Sigmoid colon (tissue), 7 donors: ENCODE measurements around the gene SNHG17. TPM values are rescaled to one million over a fixed set of nuclear protein-coding genes. Genes with fewer than 3 reads are reported as not detected.

Experiments used
- DNase-seq: peaks from one replicate; pipeline ENCODE4 v3.0.0-alpha.2; 2019
- H3K27ac ChIP-seq, 4 donors: fragments of 200-600 bp; sonication (generic); one replicate each; pipeline ENCODE4 v1.5.1; 2016 to 2019; ENCODE audit warnings: mild to moderate bottlenecking in 1 of 4
- H3K27me3 ChIP-seq, 3 donors: fragments of 200-600 bp; sonication (generic); one replicate each; pipeline ENCODE4 v1.5.1; 2019; ENCODE audit warnings: mild to moderate bottlenecking in 1 of 3
- H3K36me3 ChIP-seq, 4 donors: fragments of 200-600 bp; sonication (generic); one replicate each; pipeline ENCODE4 v1.5.1; 2016 to 2019
- H3K4me1 ChIP-seq, 4 donors: fragments of 200-600 bp; sonication (generic); one replicate each; pipeline ENCODE4 v1.5.1; 2017 to 2019
- H3K4me3 ChIP-seq, 4 donors: fragments of 200-600 bp; sonication (generic); one replicate each; pipeline ENCODE4 v1.5.1; 2017 to 2019; ENCODE audit warnings: mild to moderate bottlenecking in 2 of 4, moderate library complexity in 1 of 4
- H3K9me3 ChIP-seq, 4 donors: fragments of 200-600 bp in 3 of 4; sonication (generic) in 3 of 4; one replicate each; pipeline versions ENCODE4 v1.5.1 to v1.6.1; 2013 to 2019
- EP300 ChIP-seq, 4 donors: sonication (generic); formaldehyde crosslinking; IDR thresholded peaks; one replicate each; pipeline ENCODE4 v1.6.1; 2017; ENCODE audit warnings: antibody characterized with exemption in 4 of 4
- POLR2A ChIP-seq, 2 donors: fragments of 450-650 bp; IDR thresholded peaks; one replicate each; pipeline ENCODE4 v1.6.1; 2016; ENCODE audit warnings: antibody characterized with exemption in 2 of 2, mild to moderate bottlenecking in 2 of 2, moderate library complexity in 2 of 2
- POLR2AphosphoS5 ChIP-seq, 4 donors: sonication (generic); formaldehyde crosslinking; IDR thresholded peaks; one replicate each; pipeline ENCODE4 v1.6.1; 2017; ENCODE audit warnings: antibody characterized with exemption in 4 of 4
- WGBS, 2 donors: extraction: QIAGEN DNeasy Blood & Tissue Kit; methylation state at CpG; one replicate each; pipeline ENCODE4 v1.1.7; 2013; 5-methylcytosine and 5-hydroxymethylcytosine counted together
- intact Hi-C: fragments of 100-400 bp; cut with DNase I; formaldehyde crosslinking; loops from one replicate; pipeline ENCODE4 v1.15.1; 2023
- polyA plus RNA-seq, 3 donors: library from polyadenylated mRNA; stranded (reverse); fragments of 200-250 nt; gene quantifications; one replicate each; pipeline ENCODE4 v1.2.3, GENCODE V29; 2013
- total RNA-seq, 4 donors: library from RNA; depleted of rRNA; stranded (reverse); fragments of >200 nt; gene quantifications; one replicate each; pipeline ENCODE4 v1.1.0, GENCODE V29; 2016
- TF ChIP-seq, protein P1 (sequence below), 4 experiments: fragments of 450-650 bp in 3 of 4; fragments of 200-600 bp in 1 of 4; IDR thresholded peaks; one replicate each; pipeline ENCODE4 v1.5.1; 2016 to 2019; ENCODE audit warnings: antibody characterized with exemption in 4 of 4, mild to moderate bottlenecking in 3 of 4, moderate library complexity in 2 of 4
- donor health status: healthy with polysubstance abuse.
- donor health status: Bipolar disorder and iron deficiency.
- donor health status: healthy.

Gene SNHG17
- total and polyA plus RNA-seq, 7 donors: 9.0 to 35.6 (median 18.1) TPM

DNA sequence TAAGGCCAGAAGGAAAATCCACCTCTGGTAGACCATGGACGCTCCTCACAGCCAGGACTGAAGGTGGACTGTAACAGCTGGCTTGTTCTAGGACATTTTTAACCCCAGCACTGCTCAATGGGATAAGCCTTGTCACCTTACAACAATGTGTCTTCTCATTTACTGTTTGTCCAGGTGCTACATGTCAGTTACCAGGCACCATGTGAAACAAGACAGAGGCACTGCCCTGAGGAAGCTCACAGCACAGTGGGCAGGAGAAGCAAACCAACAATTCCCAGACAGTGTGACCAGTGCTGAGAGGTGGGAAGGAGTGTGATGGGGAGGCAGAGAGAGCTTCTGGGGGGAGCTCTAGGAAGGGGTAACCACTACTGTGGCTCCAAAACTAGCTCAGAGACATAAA is 10.7 kb downstream of the SNHG17 start:
- Histone ChIP-seq H3K36me3 (peaks cover 21 to 98% (median 84%) of the 10 kb centered on the region in 4 donors), H3K27me3 (no peaks in the 10 kb centered on the region), H3K9me3 (no peaks in the 10 kb centered on the region), H3K4me3 (no peak overlapping the region), H3K4me1 (no peaks in the 10 kb centered on the region), H3K27ac (no peak overlapping the region)
- 91 to 96% methylated on average over 1 of the region's 1 CpG for WGBS, 2 donors
- no peak for DNase-seq
- intact Hi-C loops: no loop called here
- TF ChIP-seq POLR2A (IDR thresholded peaks at IDR 0.05) (no peak), EP300 (IDR thresholded peaks at IDR 0.05) (no peak), POLR2AphosphoS5 (IDR thresholded peaks at IDR 0.05) (no peak)
- TF ChIP-seq, protein P1, sequence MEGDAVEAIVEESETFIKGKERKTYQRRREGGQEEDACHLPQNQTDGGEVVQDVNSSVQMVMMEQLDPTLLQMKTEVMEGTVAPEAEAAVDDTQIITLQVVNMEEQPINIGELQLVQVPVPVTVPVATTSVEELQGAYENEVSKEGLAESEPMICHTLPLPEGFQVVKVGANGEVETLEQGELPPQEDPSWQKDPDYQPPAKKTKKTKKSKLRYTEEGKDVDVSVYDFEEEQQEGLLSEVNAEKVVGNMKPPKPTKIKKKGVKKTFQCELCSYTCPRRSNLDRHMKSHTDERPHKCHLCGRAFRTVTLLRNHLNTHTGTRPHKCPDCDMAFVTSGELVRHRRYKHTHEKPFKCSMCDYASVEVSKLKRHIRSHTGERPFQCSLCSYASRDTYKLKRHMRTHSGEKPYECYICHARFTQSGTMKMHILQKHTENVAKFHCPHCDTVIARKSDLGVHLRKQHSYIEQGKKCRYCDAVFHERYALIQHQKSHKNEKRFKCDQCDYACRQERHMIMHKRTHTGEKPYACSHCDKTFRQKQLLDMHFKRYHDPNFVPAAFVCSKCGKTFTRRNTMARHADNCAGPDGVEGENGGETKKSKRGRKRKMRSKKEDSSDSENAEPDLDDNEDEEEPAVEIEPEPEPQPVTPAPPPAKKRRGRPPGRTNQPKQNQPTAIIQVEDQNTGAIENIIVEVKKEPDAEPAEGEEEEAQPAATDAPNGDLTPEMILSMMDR (IDR thresholded peaks at IDR 0.05): no peak

DNA sequence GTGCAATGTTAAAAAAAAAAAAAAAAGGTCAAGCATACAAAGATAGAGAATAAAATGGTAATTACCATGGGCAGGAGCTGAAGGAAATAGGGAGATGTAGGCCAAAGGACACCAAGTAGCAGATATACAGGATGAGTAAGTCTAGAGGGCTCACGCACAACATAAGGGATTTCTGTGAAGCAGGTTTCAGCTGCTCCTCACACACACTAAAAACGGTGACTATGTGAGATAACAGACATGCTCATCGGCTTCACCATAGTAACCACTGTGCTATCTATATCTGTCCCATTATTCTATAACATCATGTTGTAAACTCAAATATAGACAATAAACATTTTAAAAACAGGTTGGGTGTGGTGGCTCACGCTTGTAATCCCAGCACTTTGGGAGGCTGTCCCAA is 11.6 kb downstream of the SNHG17 start:
- no peak overlapping the region for H3K4me3 ChIP-seq
- H3K27me3 ChIP-seq: no peaks in the 10 kb centered on the region
- DNase-seq: no peak
- intact Hi-C loops: no loop called here
- no peaks in the 10 kb centered on the region for H3K4me1 ChIP-seq
- TF ChIP-seq POLR2AphosphoS5 (IDR thresholded peaks at IDR 0.05) (no peak), EP300 (IDR thresholded peaks at IDR 0.05) (no peak)
- WGBS, 2 donors: 55 to 77% methylated on average over 4 of the region's 4 CpGs
- H3K27ac ChIP-seq: no peak overlapping the region
- H3K9me3 ChIP-seq: no peaks in the 10 kb centered on the region
- H3K36me3 ChIP-seq: peaks cover 21 to 98% (median 79%) of the 10 kb centered on the region in 4 donors

DNA sequence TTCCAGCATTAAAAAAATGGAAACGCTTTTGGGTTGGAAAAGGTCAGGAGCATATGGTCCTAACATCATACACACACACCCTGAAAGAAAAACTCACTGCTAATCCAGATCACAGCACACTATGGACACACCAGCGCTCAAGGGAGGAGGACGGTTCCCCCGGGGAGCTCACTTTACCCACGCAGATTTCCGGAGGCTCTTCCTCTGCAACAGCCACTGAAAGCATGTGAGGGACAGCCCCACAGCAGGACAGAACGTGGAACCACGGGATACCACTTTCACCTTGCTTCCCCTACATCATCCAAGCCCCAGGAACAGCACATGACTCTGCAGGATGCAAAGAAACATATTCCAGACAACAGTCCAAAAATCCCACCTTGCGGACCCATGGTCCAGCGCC is 13.2 kb downstream of the SNHG17 start:
- Histone ChIP-seq H3K27me3 (no peaks in the 10 kb centered on the region), H3K36me3 (peaks cover 21 to 89% (median 69%) of the 10 kb centered on the region in 4 donors), H3K4me1 (no peaks in the 10 kb centered on the region), H3K9me3 (no peaks in the 10 kb centered on the region), H3K4me3 (no peak overlapping the region), H3K27ac (no peak overlapping the region)
- intact Hi-C loops: no loop called here
- DNase-seq: no peak
- WGBS, 2 donors: 85 to 87% methylated on average over 10 of the region's 10 CpGs
- TF ChIP-seq POLR2A (IDR thresholded peaks at IDR 0.05) (no peak), POLR2AphosphoS5 (IDR thresholded peaks at IDR 0.05) (no peak), EP300 (IDR thresholded peaks at IDR 0.05) (no peak)
- TF ChIP-seq, protein P1 (IDR thresholded peaks at IDR 0.05): no peak

DNA sequence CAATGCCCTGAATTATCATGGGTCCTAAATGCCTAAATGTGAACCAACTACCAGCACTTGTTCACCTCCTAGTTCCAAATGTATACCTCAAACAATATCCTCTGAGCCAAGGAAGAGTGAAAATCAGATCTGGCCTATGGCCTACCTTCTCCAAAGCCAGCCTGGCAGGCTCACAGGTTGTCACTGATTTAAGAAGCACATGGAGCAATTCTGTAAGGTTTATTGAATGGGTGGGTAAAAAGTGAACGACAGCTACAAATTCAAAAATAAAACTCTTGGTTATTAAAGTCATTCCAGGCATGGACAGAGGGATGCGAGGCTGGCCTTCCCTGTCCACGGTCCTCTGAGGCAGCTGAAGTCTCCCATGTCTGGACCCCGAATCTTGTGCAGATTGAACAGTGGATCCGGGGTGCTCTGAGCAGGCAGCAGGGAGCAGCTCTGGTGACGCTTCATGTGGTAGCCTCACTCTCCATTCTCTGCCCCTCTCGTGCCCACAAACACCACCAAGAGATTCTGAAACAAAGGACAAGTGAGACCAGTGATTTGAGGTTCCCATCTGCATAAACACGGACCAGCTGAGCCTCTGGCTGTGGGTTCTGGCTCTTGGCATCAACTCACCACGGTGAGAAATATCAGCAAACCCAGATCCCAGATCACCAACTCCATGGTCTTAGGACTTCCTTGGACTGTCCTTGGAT is 14.6 kb downstream of the SNHG17 start:
- H3K27ac ChIP-seq: no peak overlapping the region
- no peak for TF ChIP-seq POLR2A (IDR thresholded peaks at IDR 0.05)
- TF ChIP-seq EP300 (IDR thresholded peaks at IDR 0.05): no peak
- TF ChIP-seq, protein P1 (IDR thresholded peaks at IDR 0.05): no peak
- TF ChIP-seq POLR2AphosphoS5 (IDR thresholded peaks at IDR 0.05): no peak
- WGBS, 2 donors: 89 to 93% methylated on average over 9 of the region's 9 CpGs
- no peaks in the 10 kb centered on the region for H3K4me1 ChIP-seq
- intact Hi-C loops: no loop called here
- no peaks in the 10 kb centered on the region for H3K27me3 ChIP-seq
- no peak overlapping the region for H3K4me3 ChIP-seq
- peaks cover 17 to 80% (median 57%) of the 10 kb centered on the region in 4 donors for H3K36me3 ChIP-seq
- DNase-seq: peak; percentile 42
- no peaks in the 10 kb centered on the region for H3K9me3 ChIP-seq

DNA sequence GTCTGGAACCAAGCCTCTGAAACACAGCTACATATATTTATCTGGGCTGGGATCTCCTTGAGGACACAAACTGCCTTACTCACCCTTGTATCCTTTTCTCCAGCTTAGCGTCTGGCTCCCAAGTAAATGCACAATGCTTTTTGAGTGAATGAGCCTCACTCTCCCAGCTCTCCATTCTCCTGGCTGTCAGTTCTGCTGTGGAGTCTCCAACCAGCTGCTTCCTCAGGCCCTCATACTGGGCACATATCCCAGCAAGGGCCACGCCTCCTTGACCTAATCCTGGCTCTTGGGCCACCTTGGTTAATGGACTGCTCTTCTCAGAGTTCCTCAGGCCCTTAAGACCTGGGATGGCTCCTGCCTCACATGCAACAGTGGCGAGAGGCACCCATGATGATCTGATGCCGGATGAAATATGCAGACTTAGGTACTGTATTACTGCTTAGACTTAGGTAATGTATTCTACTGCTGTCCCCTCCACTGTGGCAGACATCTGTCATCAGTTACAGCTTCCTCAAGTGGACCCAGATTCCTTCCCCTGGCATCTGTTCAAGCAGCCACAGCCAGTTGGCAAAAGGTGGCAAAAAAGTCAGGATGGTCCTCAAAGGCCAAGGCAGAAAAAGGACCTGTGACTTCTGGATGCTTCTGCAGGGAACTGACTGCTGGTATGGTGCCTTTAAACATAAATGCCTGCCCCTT is 16.5 kb downstream of the SNHG17 start:
- intact Hi-C loops: no loop called here
- 80 to 84% methylated on average over 4 of the region's 4 CpGs for WGBS, 2 donors
- no peaks in the 10 kb centered on the region for H3K4me1 ChIP-seq
- DNase-seq: peak; percentile 60
- no peak for TF ChIP-seq EP300 (IDR thresholded peaks at IDR 0.05)
- TF ChIP-seq POLR2A (IDR thresholded peaks at IDR 0.05): no peak
- no peak for TF ChIP-seq POLR2AphosphoS5 (IDR thresholded peaks at IDR 0.05)
- TF ChIP-seq, protein P1 (IDR thresholded peaks at IDR 0.05): no peak
- no peak overlapping the region for H3K4me3 ChIP-seq
- H3K36me3 ChIP-seq: peaks cover 12 to 62% (median 44%) of the 10 kb centered on the region in 4 donors
- no peak overlapping the region for H3K27ac ChIP-seq
- H3K9me3 ChIP-seq: no peaks in the 10 kb centered on the region
- H3K27me3 ChIP-seq: no peaks in the 10 kb centered on the region
